GM23338 (cell line): Measurements from ENCODE around the gene UBC. TPM values are rescaled to one million over a fixed set of nuclear protein-coding genes. Genes with fewer than 3 reads are reported as not detected.

Experiments used
- ATAC-seq: fragments of 200-7000 bp; cut with Tn5 transposase; 3 replicates; pipeline ENCODE4 v1.9.1; 2020
- DNase-seq: peaks from one replicate; pipeline ENCODE4 v3.0.0-alpha.2; 2015; ENCODE audit warnings: low spot score
- H2AFZ ChIP-seq: fragments of 200-600 bp; sonication (generic); 2 replicates; pipeline ENCODE4 v1.8.0; 2016; ENCODE audit warnings: antibody characterized with exemption, mild to moderate bottlenecking, moderate library complexity
- H3F3A ChIP-seq: fragments of 200-600 bp; sonication (generic); replicated peaks from 2 replicates; pipeline ENCODE4 v1.8.0; 2017; ENCODE audit warnings: antibody characterized with exemption, mixed run types, low read depth
- H3K27ac ChIP-seq: fragments of 200-600 bp; sonication (generic); 2 replicates; pipeline ENCODE4 v1.6.1; 2016; ENCODE audit warnings: low read depth
- H3K27me3 ChIP-seq: fragments of 200-600 bp; sonication (generic); 2 replicates; pipeline ENCODE4 v1.8.0; 2016; ENCODE audit warnings: mild to moderate bottlenecking, mixed run types, moderate library complexity; ENCODE audit not compliant: insufficient read depth
- H3K36me3 ChIP-seq: fragments of 200-600 bp; sonication (generic); 2 replicates; pipeline ENCODE4 v1.8.0; 2016; ENCODE audit warnings: mild to moderate bottlenecking; ENCODE audit not compliant: insufficient read depth
- H3K4me1 ChIP-seq: fragments of 200-600 bp; sonication (generic); 2 replicates; pipeline ENCODE4 v1.8.0; 2016; ENCODE audit warnings: mild to moderate bottlenecking, moderate library complexity; ENCODE audit not compliant: insufficient read depth
- H3K4me2 ChIP-seq: fragments of 200-600 bp; sonication (generic); 2 replicates; pipeline ENCODE4 v1.7.1; 2017; ENCODE audit warnings: mixed run types
- H3K4me3 ChIP-seq: fragments of 200-600 bp; sonication (generic); 2 replicates; pipeline ENCODE4 v1.6.1; 2016; ENCODE audit warnings: mixed run types
- H3K79me2 ChIP-seq: fragments of 200-600 bp; sonication (generic); replicated peaks from 2 replicates; pipeline ENCODE4 v1.8.0; 2017; ENCODE audit warnings: mild to moderate bottlenecking; ENCODE audit not compliant: insufficient read depth
- H3K9me2 ChIP-seq: fragments of 200-600 bp; sonication (generic); 2 replicates; pipeline ENCODE4 v1.8.0; 2017; ENCODE audit not compliant: insufficient read depth
- H4K20me1 ChIP-seq: fragments of 200-600 bp; sonication (generic); replicated peaks from 2 replicates; pipeline ENCODE4 v1.8.0; 2017; ENCODE audit warnings: mild to moderate bottlenecking; ENCODE audit not compliant: insufficient read depth
- H3K27ac Mint-ChIP-seq: 2 replicates; pipeline ENCODE4 v1.8.0; 2020; ENCODE audit warnings: inconsistent platforms, mild to moderate bottlenecking, moderate library complexity, mixed read lengths
- H3K27me3 Mint-ChIP-seq: 3 replicates; pipeline ENCODE4 v1.8.0; 2022; ENCODE audit warnings: low read depth, mild to moderate bottlenecking, moderate library complexity, mixed read lengths, inconsistent platforms; ENCODE audit not compliant: insufficient read depth, poor library complexity
- H3K36me3 Mint-ChIP-seq: 3 replicates; pipeline ENCODE4 v1.8.0; 2021; ENCODE audit warnings: low read depth, mild to moderate bottlenecking, inconsistent platforms, moderate library complexity, mixed read lengths
- H3K4me1 Mint-ChIP-seq: 3 replicates; pipeline ENCODE4 v1.8.0; 2020; ENCODE audit warnings: mild to moderate bottlenecking, inconsistent platforms, mixed read lengths
- H3K4me3 Mint-ChIP-seq: 3 replicates; pipeline ENCODE4 v1.8.0; 2021; ENCODE audit warnings: moderate library complexity, mild to moderate bottlenecking, inconsistent platforms, mixed read lengths
- H3K9me3 Mint-ChIP-seq: 3 replicates; pipeline ENCODE4 v1.8.0; 2020; ENCODE audit warnings: moderate library complexity, mild to moderate bottlenecking, inconsistent platforms, mixed read lengths
- JUNB ChIP-seq: IDR thresholded peaks from one replicate; pipeline ENCODE4 v1.6.1; 2016; ENCODE audit warnings: antibody characterized with exemption; ENCODE audit not compliant: unreplicated experiment
- ZNF114 ChIP-seq: fragments of 250-450 bp; sonication (Bioruptor Pico); IDR thresholded peaks from 2 replicates; pipeline ENCODE4 v1.5.0; 2020; ENCODE audit warnings: mild to moderate bottlenecking, moderate library complexity
- polyA plus RNA-seq: library from polyadenylated mRNA; unstranded; fragments of >200 nt; fragmentation: Nextera tagmentation; extraction: Ambion mirVana; gene quantifications from 2 replicates; pipeline ENCODE4 v1.2.1, GENCODE V29; 2016
- total RNA-seq: library from RNA; depleted of rRNA; stranded (reverse); fragments of >200 nt; shearing (Covaris generic); gene quantifications from 2 replicates; pipeline ENCODE4 v1.2.3, GENCODE V29; 2014
- TF ChIP-seq, protein P1 (sequence below), 2 experiments: fragments of 200-600 bp in 1 of 2; sonication (generic) in 1 of 2; conservative IDR thresholded peaks; 2 replicates each; pipeline versions ENCODE4 v1.5.1 to v1.6.1; 2016 to 2017; ENCODE audit warnings: antibody characterized with exemption in 2 of 2, low read depth in 2 of 2, mild to moderate bottlenecking in 2 of 2, moderate library complexity in 1 of 2
- TF ChIP-seq, protein P2 (sequence below): IDR thresholded peaks from 2 replicates; pipeline ENCODE4 v1.6.1; 2016; ENCODE audit warnings: antibody characterized with exemption
- TF ChIP-seq, protein P3 (sequence below): fragments of 250-450 bp; sonication (Bioruptor Pico); IDR thresholded peaks from 2 replicates; pipeline ENCODE4 v1.5.0; 2020; ENCODE audit warnings: mild to moderate bottlenecking, moderate library complexity

UBC gene
- total and polyA plus RNA-seq, 2 experiments from 2014 or later, result 511 to 665 TPM

DNA sequence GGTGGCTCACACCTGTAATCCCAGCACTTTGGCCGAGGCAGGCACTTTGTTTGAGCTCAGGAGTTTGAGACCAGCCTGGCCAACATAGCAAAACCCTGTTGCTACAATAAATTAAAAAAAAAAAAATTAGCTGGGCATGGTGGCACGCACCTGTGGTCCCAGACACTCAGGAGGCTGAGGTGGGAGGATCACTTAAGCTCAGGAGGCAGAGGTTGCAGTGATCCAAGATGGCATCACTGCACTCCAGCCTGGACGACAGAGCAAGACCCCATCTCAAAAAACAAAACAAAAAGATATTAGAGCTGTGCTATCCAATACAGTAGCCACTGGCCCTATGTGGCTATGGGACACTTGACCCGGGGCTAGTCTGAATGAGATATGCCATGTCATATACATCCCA is 43.9 kb downstream of the UBC start (continued):
- TF ChIP-seq, protein P1, sequence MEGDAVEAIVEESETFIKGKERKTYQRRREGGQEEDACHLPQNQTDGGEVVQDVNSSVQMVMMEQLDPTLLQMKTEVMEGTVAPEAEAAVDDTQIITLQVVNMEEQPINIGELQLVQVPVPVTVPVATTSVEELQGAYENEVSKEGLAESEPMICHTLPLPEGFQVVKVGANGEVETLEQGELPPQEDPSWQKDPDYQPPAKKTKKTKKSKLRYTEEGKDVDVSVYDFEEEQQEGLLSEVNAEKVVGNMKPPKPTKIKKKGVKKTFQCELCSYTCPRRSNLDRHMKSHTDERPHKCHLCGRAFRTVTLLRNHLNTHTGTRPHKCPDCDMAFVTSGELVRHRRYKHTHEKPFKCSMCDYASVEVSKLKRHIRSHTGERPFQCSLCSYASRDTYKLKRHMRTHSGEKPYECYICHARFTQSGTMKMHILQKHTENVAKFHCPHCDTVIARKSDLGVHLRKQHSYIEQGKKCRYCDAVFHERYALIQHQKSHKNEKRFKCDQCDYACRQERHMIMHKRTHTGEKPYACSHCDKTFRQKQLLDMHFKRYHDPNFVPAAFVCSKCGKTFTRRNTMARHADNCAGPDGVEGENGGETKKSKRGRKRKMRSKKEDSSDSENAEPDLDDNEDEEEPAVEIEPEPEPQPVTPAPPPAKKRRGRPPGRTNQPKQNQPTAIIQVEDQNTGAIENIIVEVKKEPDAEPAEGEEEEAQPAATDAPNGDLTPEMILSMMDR (conservative IDR thresholded peaks at IDR 0.05; ENCODE audit: low read depth in 2 of 2), result no peak

DNA sequence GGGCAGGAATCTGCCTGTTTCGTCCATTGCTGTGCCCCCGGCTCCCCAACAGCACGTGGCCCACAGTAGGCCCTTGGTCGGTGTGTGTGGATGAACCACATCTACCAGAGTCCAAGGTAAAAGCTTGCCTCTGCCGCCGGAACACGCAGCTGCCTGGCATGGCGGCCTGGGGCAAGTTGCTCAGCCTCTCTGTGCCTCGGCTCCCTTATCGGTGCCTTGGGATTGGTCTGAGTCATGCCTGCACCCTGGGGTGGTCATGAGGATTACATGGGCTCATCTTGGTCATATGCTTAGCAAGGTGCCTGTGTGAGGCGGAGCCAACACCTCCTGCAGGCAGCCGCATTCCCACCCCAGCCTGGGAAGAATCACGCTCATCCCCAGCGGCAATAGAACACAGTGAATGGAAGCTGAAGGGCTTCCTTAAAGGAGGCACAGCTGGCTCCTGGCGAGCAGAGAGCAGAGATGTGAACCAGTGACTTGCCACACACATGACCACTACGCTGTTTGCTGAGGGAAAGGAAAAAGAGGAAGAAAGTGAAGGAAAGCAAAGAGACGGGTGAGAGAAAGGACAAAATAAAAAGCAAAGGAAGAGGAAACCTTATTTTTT is 45.3 kb downstream of the UBC start:
- H2AFZ ChIP-seq, result peak overlapping the region; percentile 92
- H3K4me3 Mint-ChIP-seq, result no peak overlapping the region
- 0 out of 2 replicates have a peak overlapping the region, but pooled peaks have one; percentile 65 for H3K27ac ChIP-seq
- no peaks in the 10 kb centered on the region; the same call in 2 of the 3 replicates for H3K36me3 Mint-ChIP-seq
- H3K4me3 ChIP-seq, result no peak overlapping the region
- TF ChIP-seq, protein P2, sequence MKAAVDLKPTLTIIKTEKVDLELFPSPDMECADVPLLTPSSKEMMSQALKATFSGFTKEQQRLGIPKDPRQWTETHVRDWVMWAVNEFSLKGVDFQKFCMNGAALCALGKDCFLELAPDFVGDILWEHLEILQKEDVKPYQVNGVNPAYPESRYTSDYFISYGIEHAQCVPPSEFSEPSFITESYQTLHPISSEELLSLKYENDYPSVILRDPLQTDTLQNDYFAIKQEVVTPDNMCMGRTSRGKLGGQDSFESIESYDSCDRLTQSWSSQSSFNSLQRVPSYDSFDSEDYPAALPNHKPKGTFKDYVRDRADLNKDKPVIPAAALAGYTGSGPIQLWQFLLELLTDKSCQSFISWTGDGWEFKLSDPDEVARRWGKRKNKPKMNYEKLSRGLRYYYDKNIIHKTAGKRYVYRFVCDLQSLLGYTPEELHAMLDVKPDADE, result no peak
- TF ChIP-seq, protein P3, sequence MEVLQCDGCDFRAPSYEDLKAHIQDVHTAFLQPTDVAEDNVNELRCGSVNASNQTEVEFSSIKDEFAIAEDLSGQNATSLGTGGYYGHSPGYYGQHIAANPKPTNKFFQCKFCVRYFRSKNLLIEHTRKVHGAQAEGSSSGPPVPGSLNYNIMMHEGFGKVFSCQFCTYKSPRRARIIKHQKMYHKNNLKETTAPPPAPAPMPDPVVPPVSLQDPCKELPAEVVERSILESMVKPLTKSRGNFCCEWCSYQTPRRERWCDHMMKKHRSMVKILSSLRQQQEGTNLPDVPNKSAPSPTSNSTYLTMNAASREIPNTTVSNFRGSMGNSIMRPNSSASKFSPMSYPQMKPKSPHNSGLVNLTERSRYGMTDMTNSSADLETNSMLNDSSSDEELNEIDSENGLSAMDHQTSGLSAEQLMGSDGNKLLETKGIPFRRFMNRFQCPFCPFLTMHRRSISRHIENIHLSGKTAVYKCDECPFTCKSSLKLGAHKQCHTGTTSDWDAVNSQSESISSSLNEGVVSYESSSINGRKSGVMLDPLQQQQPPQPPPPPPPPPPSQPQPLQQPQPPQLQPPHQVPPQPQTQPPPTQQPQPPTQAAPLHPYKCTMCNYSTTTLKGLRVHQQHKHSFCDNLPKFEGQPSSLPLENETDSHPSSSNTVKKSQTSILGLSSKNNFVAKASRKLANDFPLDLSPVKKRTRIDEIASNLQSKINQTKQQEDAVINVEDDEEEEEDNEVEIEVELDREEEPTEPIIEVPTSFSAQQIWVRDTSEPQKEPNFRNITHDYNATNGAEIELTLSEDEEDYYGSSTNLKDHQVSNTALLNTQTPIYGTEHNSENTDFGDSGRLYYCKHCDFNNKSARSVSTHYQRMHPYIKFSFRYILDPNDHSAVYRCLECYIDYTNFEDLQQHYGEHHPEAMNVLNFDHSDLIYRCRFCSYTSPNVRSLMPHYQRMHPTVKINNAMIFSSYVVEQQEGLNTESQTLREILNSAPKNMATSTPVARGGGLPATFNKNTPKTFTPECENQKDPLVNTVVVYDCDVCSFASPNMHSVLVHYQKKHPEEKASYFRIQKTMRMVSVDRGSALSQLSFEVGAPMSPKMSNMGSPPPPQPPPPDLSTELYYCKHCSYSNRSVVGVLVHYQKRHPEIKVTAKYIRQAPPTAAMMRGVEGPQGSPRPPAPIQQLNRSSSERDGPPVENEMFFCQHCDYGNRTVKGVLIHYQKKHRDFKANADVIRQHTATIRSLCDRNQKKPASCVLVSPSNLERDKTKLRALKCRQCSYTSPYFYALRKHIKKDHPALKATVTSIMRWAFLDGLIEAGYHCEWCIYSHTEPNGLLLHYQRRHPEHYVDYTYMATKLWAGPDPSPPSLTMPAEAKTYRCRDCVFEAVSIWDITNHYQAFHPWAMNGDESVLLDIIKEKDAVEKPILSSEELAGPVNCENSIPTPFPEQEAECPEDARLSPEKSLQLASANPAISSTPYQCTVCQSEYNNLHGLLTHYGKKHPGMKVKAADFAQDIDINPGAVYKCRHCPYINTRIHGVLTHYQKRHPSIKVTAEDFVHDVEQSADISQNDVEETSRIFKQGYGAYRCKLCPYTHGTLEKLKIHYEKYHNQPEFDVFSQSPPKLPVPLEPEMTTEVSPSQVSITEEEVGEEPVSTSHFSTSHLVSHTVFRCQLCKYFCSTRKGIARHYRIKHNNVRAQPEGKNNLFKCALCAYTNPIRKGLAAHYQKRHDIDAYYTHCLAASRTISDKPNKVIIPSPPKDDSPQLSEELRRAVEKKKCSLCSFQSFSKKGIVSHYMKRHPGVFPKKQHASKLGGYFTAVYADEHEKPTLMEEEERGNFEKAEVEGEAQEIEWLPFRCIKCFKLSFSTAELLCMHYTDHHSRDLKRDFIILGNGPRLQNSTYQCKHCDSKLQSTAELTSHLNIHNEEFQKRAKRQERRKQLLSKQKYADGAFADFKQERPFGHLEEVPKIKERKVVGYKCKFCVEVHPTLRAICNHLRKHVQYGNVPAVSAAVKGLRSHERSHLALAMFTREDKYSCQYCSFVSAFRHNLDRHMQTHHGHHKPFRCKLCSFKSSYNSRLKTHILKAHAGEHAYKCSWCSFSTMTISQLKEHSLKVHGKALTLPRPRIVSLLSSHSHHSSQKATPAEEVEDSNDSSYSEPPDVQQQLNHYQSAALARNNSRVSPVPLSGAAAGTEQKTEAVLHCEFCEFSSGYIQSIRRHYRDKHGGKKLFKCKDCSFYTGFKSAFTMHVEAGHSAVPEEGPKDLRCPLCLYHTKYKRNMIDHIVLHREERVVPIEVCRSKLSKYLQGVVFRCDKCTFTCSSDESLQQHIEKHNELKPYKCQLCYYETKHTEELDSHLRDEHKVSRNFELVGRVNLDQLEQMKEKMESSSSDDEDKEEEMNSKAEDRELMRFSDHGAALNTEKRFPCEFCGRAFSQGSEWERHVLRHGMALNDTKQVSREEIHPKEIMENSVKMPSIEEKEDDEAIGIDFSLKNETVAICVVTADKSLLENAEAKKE, result no peak
- no peak for TF ChIP-seq ZNF114 (CRISPR knock-in tag)
- no peak for TF ChIP-seq JUNB
- H3K9me2 ChIP-seq, result no peaks in the 10 kb centered on the region
- peak; percentile 82 for ATAC-seq
- H3F3A ChIP-seq, result no peaks in the 10 kb centered on the region
- peak; percentile 55 for DNase-seq
- H3K4me1 Mint-ChIP-seq, result peaks cover 12% of the 10 kb centered on the region
- H3K36me3 ChIP-seq, result no peaks in the 10 kb centered on the region
- H3K4me1 ChIP-seq, result peaks cover 13% of the 10 kb centered on the region
- peaks cover 3% of the 10 kb centered on the region; the same call in 1 of the 3 replicates for H3K9me3 Mint-ChIP-seq
- no peaks in the 10 kb centered on the region for H4K20me1 ChIP-seq
- H3K27me3 Mint-ChIP-seq, result peaks cover 14% of the 10 kb centered on the region
- H3K27ac Mint-ChIP-seq, result no peak overlapping the region; the same call in 1 of the 2 replicates
- H3K4me2 ChIP-seq, result no peak overlapping the region
- no peaks in the 10 kb centered on the region for H3K79me2 ChIP-seq
- H3K27me3 ChIP-seq, result no peaks in the 10 kb centered on the region
